Duodenal mucosa (tissue), 2 donors: ENCODE results near the gene NYAP1.
A peak's percentile ranks its signal among the peaks of the same experiment; 100 is the strongest.

Experiments used
- H3K27ac ChIP-seq: one replicate; pipeline ENCODE4 v1.7.0; 2013; ENCODE audit warnings: low read depth, low read length
- H3K27me3 ChIP-seq, 2 donors: one replicate each; pipeline ENCODE4 v1.7.0; 2013; ENCODE audit warnings: low read length in 2 of 2, control low read depth in 1 of 2; ENCODE audit not compliant: insufficient read depth in 2 of 2, control insufficient read depth in 1 of 2
- H3K36me3 ChIP-seq, 2 donors: one replicate each; pipeline ENCODE4 v1.7.0; 2013; ENCODE audit warnings: low read length in 2 of 2, control low read depth in 1 of 2; ENCODE audit not compliant: insufficient read depth in 2 of 2, control insufficient read depth in 1 of 2
- H3K4me1 ChIP-seq, 2 donors: one replicate each; pipeline ENCODE4 v1.7.0; 2013; ENCODE audit warnings: low read length in 2 of 2, control low read depth in 1 of 2; ENCODE audit not compliant: insufficient read depth in 2 of 2, control insufficient read depth in 1 of 2
- H3K4me3 ChIP-seq, 2 donors: one replicate each; pipeline ENCODE4 v1.7.0; 2013; ENCODE audit warnings: low read length in 2 of 2, low read depth in 1 of 2
- H3K9ac ChIP-seq, 2 donors: one replicate each; pipeline ENCODE4 v1.7.0; 2013; ENCODE audit warnings: low read length in 2 of 2, low read depth in 1 of 2
- H3K9me3 ChIP-seq, 2 donors: one replicate each; pipeline ENCODE4 v1.7.0; 2013; ENCODE audit warnings: low read length in 2 of 2, control low read depth in 1 of 2; ENCODE audit not compliant: control insufficient read depth in 1 of 2

The NYAP1 gene

GRCh38 chr7:100544386-100544785, 60.7 kb downstream of the NYAP1 start:
- H3K4me3 ChIP-seq, result no peak overlapping the region
- H3K27me3 ChIP-seq, result no peaks in the 10 kb centered on the region
- H3K36me3 ChIP-seq, result peaks cover 0 to 7% of the 10 kb centered on the region in 2 donors
- H3K4me1 ChIP-seq, result peaks cover 60 to 79% of the 10 kb centered on the region in 2 donors
- H3K9ac ChIP-seq, result peak overlapping the region in 1 of 2 donors; percentile 27
- H3K9me3 ChIP-seq, result no peaks in the 10 kb centered on the region
- peak overlapping the region; percentile 62 for H3K27ac ChIP-seq
